GM10847 (cell line): ENCODE data around the gene CAMK2N2.

Source experiments
- POLR2A ChIP-seq: IDR thresholded peaks from 2 replicates; pipeline ENCODE4 v1.6.1; 2011; ENCODE audit not compliant: insufficient read length; ENCODE audit errors: extremely low read depth

Gene CAMK2N2

DNA sequence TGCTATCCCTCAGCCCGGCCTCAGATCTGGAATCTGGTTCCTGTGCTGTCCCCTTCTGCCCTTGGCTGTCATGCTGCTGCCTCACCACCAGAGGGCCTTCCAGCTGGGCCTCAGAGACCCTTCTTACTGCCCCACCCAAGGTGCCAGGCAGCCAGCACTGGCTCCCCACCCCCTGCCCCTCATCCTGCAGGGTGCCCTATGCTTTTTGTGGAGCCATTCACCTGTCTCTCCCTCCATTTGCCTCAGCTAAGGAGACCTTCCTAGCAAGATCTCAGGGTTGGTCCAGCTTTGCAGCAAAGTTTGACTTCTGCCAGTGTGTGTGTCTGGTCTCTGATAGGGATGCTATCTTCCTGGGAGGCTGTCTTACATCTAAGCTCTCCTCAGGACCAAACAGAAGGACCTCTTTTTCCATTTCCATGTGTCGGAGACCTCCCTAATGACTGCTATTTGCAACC, 33.8 kb downstream of the CAMK2N2 start:
- TF ChIP-seq POLR2A, result no peak

GRCh38 chr3:184223946-184224345, 37.4 kb downstream of the CAMK2N2 start:
- TF ChIP-seq POLR2A, result no peak

DNA sequence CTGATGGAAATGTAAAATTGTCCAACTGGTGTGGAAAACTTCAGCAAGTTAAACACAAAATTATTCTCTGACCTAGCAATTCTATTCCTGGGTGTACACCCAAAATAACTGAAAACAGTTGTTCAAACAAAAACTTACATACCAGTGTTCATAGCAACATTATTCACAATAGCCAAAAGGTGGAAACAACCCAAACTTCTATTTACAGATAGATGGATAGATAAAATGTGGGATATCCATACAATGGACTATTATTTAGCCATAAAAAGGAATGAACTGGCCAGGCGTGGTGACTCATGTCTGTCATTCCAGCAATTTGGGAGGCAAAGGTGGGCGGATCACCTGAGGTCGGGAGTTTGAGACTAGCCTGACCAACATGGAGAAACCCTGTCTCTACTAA, 38.8 kb downstream of the CAMK2N2 start:
- no peak for TF ChIP-seq POLR2A

DNA sequence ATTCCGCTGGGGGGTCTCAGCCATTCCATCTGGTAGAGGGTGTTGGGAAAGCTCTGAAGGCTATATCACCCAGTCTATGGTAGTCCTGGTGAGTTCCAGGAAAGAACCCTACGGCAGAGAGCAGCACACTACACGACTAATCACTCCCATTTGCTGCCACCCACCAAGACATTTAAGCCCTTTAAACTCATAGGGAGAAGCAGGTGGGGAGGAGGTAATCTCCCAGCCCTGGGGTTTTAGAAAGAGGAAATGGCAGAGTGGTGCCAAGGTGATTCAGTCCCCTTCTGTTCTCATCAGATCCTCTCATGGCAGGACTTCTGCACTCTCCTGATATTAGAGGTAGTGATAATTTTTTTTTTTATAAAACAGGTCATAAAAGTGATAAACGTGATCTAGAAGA, 42.5 kb downstream of the CAMK2N2 start:
- no peak for TF ChIP-seq POLR2A

- no peak for TF ChIP-seq POLR2A
These were observed 49.6 kb downstream of the CAMK2N2 start for GRCh38 chr3:184211718-184212117.

GRCh38 chr3:184211297-184211696, 50.1 kb downstream of the CAMK2N2 start:
- no peak for TF ChIP-seq POLR2A
